CD4-positive, CD25-positive, alpha-beta regulatory T cell (primary cell): ENCODE data around the gene MSI2. TPM values are rescaled to one million over a fixed set of nuclear protein-coding genes. Genes with fewer than 3 reads are reported as not detected.

Experiments used
- ATAC-seq, 2 donors: fragments of 150-1000 bp; cut with Tn5 transposase; one replicate each; pipeline ENCODE4 v1.10.0; 2021; ENCODE audit warnings: low read depth in 2 of 2, moderate number of reproducible peaks in 2 of 2, moderate library complexity in 1 of 2
- DNase-seq, 3 donors: peaks; one replicate each; pipeline versions ENCODE4 v3.0.0 to v3.0.0-alpha.2; 2012 to 2022; ENCODE audit warnings: mixed read lengths in 1 of 3
- H3K27ac ChIP-seq: one replicate; pipeline ENCODE4 v1.7.0; 2013; ENCODE audit warnings: mild to moderate bottlenecking, low read length; ENCODE audit not compliant: insufficient read depth, poor library complexity, severe bottlenecking
- H3K27me3 ChIP-seq: one replicate; pipeline ENCODE4 v1.7.0; 2013; ENCODE audit warnings: low read length; ENCODE audit not compliant: control insufficient read depth, insufficient read depth
- H3K36me3 ChIP-seq: one replicate; pipeline ENCODE4 v1.7.0; 2013; ENCODE audit warnings: mild to moderate bottlenecking, low read length, moderate library complexity; ENCODE audit not compliant: control insufficient read depth, insufficient read depth
- H3K4me1 ChIP-seq: 2 replicates; pipeline ENCODE4 v1.7.0; 2013; ENCODE audit warnings: mild to moderate bottlenecking, low read length; ENCODE audit not compliant: insufficient read depth, control insufficient read depth, poor library complexity, severe bottlenecking
- H3K4me3 ChIP-seq: one replicate; pipeline ENCODE4 v1.7.0; 2013; ENCODE audit warnings: low read depth, mild to moderate bottlenecking, low read length, moderate library complexity
- H3K9me3 ChIP-seq, 2 experiments: 1 replicate in 1 of 2; 2 replicates in 1 of 2; pipeline ENCODE4 v1.7.0; 2013; ENCODE audit warnings: low read length in 2 of 2, mild to moderate bottlenecking in 1 of 2, moderate library complexity in 1 of 2; ENCODE audit not compliant: control insufficient read depth in 2 of 2
- H3K27ac Mint-ChIP-seq, 3 donors: one replicate each; pipeline ENCODE4 v1.8.0; 2020 to 2022; ENCODE audit warnings: mild to moderate bottlenecking in 3 of 3, mixed read lengths in 3 of 3, moderate library complexity in 2 of 3
- H3K27me3 Mint-ChIP-seq: one replicate; pipeline ENCODE4 v1.8.0; 2022; ENCODE audit warnings: mild to moderate bottlenecking, mixed read lengths
- H3K36me3 Mint-ChIP-seq: one replicate; pipeline ENCODE4 v1.8.0; 2020; ENCODE audit warnings: mixed read lengths
- H3K4me1 Mint-ChIP-seq, 4 donors: one replicate each; pipeline ENCODE4 v1.8.0; 2020 to 2022; ENCODE audit warnings: mixed read lengths in 4 of 4, mild to moderate bottlenecking in 1 of 4
- H3K4me3 Mint-ChIP-seq, 4 donors: one replicate each; pipeline ENCODE4 v1.8.0; 2020 to 2022; ENCODE audit warnings: mild to moderate bottlenecking in 4 of 4, mixed read lengths in 4 of 4, moderate library complexity in 3 of 4
- H3K9me3 Mint-ChIP-seq, 7 donors: one replicate each; pipeline ENCODE4 v1.8.0; 2020 to 2022; ENCODE audit warnings: mixed read lengths in 7 of 7, mild to moderate bottlenecking in 3 of 7, moderate library complexity in 2 of 7
- polyA plus RNA-seq, 4 donors: library from polyadenylated mRNA; unstranded; fragments of 300-500 nt; fragmentation: Illumina TruSeq; gene quantifications; one replicate each; pipeline ENCODE4 v1.2.3, GENCODE V29; 2021
- total RNA-seq: library from RNA; stranded (reverse); gene quantifications from one replicate; pipeline ENCODE4 v1.2.3, GENCODE V29; 2022

MSI2 gene
- total and polyA plus RNA-seq, 5 donors from 2014 or later: 3.2 to 177 (median 3.4) TPM

DNA sequence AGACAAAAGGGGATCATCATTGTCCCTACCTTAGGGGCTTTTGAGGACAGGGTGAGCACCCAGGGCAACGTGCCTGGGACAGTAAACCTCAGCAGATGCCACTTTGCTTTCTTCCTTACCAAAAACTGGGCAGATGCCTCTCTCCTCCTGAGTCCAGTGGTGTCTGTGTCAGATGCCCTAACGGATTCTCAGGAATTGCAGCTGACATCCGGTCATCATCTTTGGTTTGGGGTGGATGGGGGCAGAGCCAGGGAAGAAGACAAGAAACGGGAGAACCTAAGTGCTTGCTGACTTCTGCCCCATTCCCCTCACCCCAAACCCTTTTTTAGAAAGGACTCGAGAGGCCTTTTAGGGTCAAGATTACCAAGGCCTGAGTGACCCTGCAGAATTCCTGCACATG, 187.5 kb downstream of the MSI2 start:
- H3K27ac Mint-ChIP-seq: peak overlapping the region; percentile 96 to 99 (median 97)
- no peak overlapping the region for H3K4me3 Mint-ChIP-seq

DNA sequence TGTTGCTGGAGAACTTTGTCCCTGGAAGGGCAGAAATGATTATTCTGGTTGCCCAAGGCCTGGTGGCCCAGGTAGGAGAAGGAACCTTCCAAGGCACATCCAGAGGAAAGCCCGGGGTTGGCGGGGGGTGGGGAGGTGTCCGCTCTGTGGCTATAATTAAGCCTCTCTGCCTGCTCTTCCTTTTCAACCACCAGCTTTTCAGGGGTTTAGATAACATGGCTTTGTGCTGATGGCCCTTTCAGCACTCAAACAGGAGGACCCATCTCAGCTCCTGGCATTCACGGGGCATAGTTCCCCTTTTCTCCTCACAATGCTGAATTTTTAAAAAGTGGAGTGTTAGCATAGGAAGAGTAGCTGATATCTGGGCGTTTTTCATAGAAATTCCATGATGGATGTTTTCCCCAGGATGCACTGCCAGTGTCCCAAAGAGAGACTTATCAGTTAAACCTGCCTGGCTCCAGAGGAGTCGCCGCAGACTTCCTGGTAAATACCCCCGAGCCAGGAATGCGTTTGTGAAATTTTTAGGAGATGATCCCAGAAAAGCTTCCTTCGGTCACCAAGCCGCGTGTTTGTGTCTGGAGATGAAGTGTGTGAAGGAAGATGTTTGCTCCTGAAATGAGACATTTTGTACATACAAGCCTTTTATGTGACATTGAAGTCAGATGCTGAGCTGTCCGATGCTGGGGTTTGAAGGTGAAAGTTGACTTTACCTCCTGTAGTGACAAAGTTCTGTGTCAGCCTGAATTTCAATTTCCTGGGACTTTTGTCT, 188.5 kb downstream of the MSI2 start:
- no peak overlapping the region for H3K4me3 Mint-ChIP-seq
- peaks cover 53% of the 10 kb centered on the region for H3K4me1 ChIP-seq
- no peaks in the 10 kb centered on the region for H3K9me3 ChIP-seq
- ATAC-seq (no peak), DNase-seq (no peak)
- no peaks in the 10 kb centered on the region for H3K27me3 Mint-ChIP-seq
- H3K27me3 ChIP-seq: no peaks in the 10 kb centered on the region
- H3K36me3 Mint-ChIP-seq: peaks cover 19% of the 10 kb centered on the region
- H3K36me3 ChIP-seq: no peaks in the 10 kb centered on the region
- no peaks in the 10 kb centered on the region for H3K9me3 Mint-ChIP-seq
- no peak overlapping the region for H3K27ac ChIP-seq
- H3K4me3 ChIP-seq: no peak overlapping the region
- H3K27ac Mint-ChIP-seq: peak overlapping the region; percentile 22 to 69 (median 44)
- peaks cover 21 to 88% (median 54%) of the 10 kb centered on the region in 4 donors for H3K4me1 Mint-ChIP-seq

More for the DNA sequence above, 187.5 kb downstream of the MSI2 start:
- H3K36me3 ChIP-seq: no peaks in the 10 kb centered on the region
- H3K36me3 Mint-ChIP-seq: peaks cover 15% of the 10 kb centered on the region
- no peaks in the 10 kb centered on the region for H3K9me3 Mint-ChIP-seq
- H3K27me3 ChIP-seq: no peaks in the 10 kb centered on the region
- peaks cover 25 to 88% (median 61%) of the 10 kb centered on the region in 4 donors for H3K4me1 Mint-ChIP-seq
- H3K27me3 Mint-ChIP-seq: no peaks in the 10 kb centered on the region
- H3K9me3 ChIP-seq: no peaks in the 10 kb centered on the region
- peak overlapping the region; percentile 3 for H3K4me3 ChIP-seq
- peaks cover 59% of the 10 kb centered on the region for H3K4me1 ChIP-seq
- ATAC-seq (no peak), DNase-seq (no peak)
- H3K27ac ChIP-seq: peak overlapping the region; percentile 69

DNA sequence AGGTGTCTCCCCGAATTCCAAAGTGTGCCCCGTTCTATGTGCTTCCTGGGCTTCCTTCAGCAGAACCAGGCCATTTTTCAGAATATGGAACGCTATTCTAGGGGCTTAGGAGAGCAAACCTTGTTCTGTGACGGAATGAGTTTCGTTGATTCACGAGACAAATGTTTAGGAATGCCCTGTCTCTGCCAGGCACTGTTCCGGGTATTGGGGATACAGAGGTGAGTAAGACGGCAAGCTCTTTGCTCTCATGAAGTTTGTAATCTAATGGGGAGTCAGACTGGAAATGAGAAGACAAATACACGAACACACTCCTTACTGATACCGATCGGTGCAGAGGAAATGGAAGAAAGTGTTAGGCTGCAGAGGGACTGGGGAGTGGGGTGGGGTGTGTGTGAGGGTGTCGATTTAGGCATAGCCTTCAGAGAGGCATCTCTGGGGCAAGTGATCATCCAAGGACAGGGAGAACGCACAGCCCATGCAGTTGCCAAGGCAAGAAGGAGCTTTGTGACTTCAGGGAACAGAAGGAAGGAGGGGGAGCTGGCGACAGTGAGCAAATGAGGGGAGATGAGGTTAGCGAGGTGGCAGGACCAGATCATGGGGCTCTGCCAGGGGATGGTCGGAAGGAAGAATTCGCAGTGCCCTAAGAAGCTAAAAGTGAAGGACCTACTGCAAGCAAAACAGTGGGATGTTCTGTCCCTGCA, 189.6 kb downstream of the MSI2 start:
- peaks cover 15 to 86% (median 47%) of the 10 kb centered on the region in 4 donors for H3K4me1 Mint-ChIP-seq
- no peaks in the 10 kb centered on the region for H3K27me3 ChIP-seq
- H3K9me3 Mint-ChIP-seq: no peaks in the 10 kb centered on the region
- H3K4me3 Mint-ChIP-seq: peak overlapping the region in 2 of 4 donors; percentile 38 to 55
- no peaks in the 10 kb centered on the region for H3K9me3 ChIP-seq
- H3K27ac ChIP-seq: no peak overlapping the region
- H3K27me3 Mint-ChIP-seq: no peaks in the 10 kb centered on the region
- H3K36me3 Mint-ChIP-seq: peaks cover 19% of the 10 kb centered on the region
- H3K27ac Mint-ChIP-seq: peak overlapping the region in 2 of 3 donors; percentile 44 to 80
- no peak for DNase-seq
- peaks cover 45% of the 10 kb centered on the region for H3K4me1 ChIP-seq
- ATAC-seq: no peak
- no peak overlapping the region for H3K4me3 ChIP-seq
- H3K36me3 ChIP-seq: no peaks in the 10 kb centered on the region

DNA sequence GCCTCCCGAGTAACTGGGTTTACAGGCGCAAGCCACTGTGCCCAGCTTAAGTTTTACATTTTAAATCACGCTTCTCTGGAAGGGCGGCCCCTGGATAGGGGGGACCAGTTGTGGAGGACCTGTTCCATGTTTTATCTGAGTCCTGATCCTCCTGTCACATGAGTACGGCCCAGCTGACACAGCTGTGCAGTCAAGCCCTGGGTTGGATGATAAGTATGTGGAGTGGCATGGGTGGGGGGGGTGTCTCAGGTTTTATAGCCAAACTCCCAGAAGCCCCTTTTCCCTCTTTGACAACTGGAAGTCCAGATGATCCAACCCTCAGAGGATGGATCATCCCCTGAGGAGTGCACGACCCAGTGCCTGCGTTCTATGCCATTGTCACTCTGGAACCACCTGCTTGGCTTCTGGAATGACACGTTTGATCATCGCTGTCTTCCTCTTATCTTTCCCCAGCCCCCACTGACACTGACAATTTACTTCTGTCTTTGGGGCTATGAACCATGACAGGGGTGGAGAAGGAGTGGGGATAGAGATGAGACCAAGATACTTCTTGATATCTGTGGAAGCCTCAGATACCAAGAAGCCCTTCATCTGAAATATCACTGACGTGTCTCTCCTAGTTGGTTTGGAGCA, 191.2 kb downstream of the MSI2 start:
- peaks cover 22% of the 10 kb centered on the region for H3K36me3 Mint-ChIP-seq
- no peaks in the 10 kb centered on the region for H3K27me3 Mint-ChIP-seq
- H3K4me1 Mint-ChIP-seq: peaks cover 12 to 86% (median 40%) of the 10 kb centered on the region in 4 donors
- H3K4me1 ChIP-seq: peaks cover 45% of the 10 kb centered on the region
- H3K9me3 ChIP-seq: no peaks in the 10 kb centered on the region
- no peaks in the 10 kb centered on the region for H3K9me3 Mint-ChIP-seq
- H3K27me3 ChIP-seq: no peaks in the 10 kb centered on the region
- no peaks in the 10 kb centered on the region for H3K36me3 ChIP-seq
- H3K4me3 Mint-ChIP-seq: peak overlapping the region in 1 of 4 donors; percentile 43
- H3K4me3 ChIP-seq: no peak overlapping the region
- peak overlapping the region in 1 of 3 donors; percentile 71 for H3K27ac Mint-ChIP-seq
- DNase-seq: no peak
- no peak for ATAC-seq
- H3K27ac ChIP-seq: no peak overlapping the region

DNA sequence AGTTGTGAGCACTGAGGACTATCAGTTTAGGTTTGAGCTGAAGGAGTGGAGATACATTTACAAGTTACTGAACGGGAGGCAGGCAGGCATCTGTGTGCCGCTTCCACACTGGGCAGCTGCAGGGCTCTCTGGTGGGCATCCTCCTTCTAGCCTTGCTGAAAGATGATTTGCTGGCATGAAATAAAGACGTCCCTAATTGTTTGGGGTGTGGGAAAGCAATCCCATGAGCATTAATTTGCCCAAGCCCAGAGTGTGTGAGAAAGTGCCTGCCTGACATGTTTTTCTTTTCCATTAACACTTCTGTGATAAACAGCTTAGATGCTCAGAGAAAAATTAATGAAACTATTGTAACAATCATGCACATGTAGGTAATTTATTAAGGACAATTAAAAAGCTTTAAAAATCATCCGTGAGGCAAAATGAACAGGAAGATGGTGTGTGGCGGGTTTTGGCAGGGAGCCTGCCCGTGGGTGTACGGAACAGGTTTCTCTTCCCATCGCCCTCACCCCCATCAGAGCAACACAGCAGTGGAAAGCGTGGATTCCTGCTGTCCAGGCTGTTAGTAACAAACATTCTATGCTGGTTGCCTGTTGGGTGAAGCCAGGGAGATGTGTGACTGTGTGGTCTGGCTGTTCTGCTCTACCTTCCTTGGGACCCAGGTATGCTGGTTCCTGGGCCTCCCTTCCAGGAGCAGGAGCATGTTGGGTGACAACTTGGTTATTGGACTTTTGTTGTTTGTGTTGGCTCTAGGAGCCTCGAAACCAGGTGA, 191.9 kb downstream of the MSI2 start:
- ATAC-seq (no peak), DNase-seq (no peak)
- no peaks in the 10 kb centered on the region for H3K9me3 Mint-ChIP-seq
- peak overlapping the region in 2 of 3 donors; percentile 71 for H3K27ac Mint-ChIP-seq
- Histone ChIP-seq H3K9me3 (no peaks in the 10 kb centered on the region), H3K4me1 (peaks cover 44% of the 10 kb centered on the region), H3K27me3 (no peaks in the 10 kb centered on the region), H3K27ac (no peak overlapping the region), H3K4me3 (no peak overlapping the region), H3K36me3 (no peaks in the 10 kb centered on the region)
- peaks cover 22% of the 10 kb centered on the region for H3K36me3 Mint-ChIP-seq
- no peaks in the 10 kb centered on the region for H3K27me3 Mint-ChIP-seq
- H3K4me1 Mint-ChIP-seq: peaks cover 12 to 86% (median 38%) of the 10 kb centered on the region in 4 donors
- no peak overlapping the region for H3K4me3 Mint-ChIP-seq

DNA sequence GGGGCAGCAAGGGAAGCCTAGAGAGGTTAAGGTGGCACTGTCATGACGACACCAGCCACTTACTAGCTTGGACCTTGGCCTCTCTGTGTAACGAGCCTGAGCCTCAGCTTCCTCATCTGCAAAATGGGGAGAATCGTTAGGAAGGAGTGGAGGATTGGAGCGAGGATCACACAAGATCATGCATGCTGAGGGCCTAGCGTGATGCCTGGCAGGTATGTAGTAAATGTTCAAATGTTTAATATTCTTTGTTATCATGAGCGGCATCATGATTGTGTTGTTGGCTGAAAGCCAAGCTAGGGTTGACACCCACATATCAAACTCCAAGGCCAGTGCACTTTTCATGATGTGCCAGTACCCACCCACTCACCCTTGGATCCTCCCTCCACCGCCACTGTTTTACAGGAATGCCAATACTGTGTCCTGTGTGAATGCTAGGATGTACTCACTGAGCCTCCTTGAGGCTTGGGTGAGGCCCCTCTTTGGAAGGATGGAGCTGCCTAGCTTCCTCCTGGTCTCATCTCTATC, 192.5 kb downstream of the MSI2 start:
- peaks cover 22% of the 10 kb centered on the region for H3K36me3 Mint-ChIP-seq
- no peaks in the 10 kb centered on the region for H3K27me3 Mint-ChIP-seq
- peak overlapping the region in 1 of 4 donors; percentile 48 for H3K4me3 Mint-ChIP-seq
- peaks cover 44% of the 10 kb centered on the region for H3K4me1 ChIP-seq
- peaks cover 18 to 86% (median 37%) of the 10 kb centered on the region in 4 donors for H3K4me1 Mint-ChIP-seq
- H3K27ac ChIP-seq: no peak overlapping the region
- H3K9me3 Mint-ChIP-seq: no peaks in the 10 kb centered on the region
- ATAC-seq: no peak
- H3K36me3 ChIP-seq: no peaks in the 10 kb centered on the region
- H3K9me3 ChIP-seq: no peaks in the 10 kb centered on the region
- no peaks in the 10 kb centered on the region for H3K27me3 ChIP-seq
- H3K27ac Mint-ChIP-seq: no peak overlapping the region
- no peak for DNase-seq
- no peak overlapping the region for H3K4me3 ChIP-seq

DNA sequence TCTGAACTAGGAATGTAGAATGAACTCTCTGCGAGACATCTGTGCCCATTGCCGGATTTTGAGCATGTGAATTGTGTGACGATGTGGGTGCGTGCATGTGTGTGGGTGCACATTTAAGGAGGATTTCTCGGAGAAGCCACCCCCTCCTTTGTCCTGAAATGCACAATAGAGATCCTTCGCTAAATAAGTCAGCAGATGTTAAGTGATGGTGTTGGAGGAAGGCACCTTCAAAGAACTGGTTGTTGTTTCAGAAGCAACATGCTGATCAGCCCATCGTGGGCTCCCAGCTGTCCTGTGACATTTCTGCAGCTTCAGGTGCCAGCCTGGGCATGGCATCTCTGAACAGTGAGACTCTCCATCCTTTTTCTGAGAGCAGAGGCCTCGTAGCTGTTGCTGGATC, 194.9 kb downstream of the MSI2 start:
- no peak for ATAC-seq
- H3K4me3 ChIP-seq: no peak overlapping the region
- DNase-seq: peak in 1 of 3 donors; percentile 34
- H3K27me3 Mint-ChIP-seq: no peaks in the 10 kb centered on the region
- peak overlapping the region; percentile 80 to 94 (median 92) for H3K27ac Mint-ChIP-seq
- no peak overlapping the region for H3K27ac ChIP-seq
- peaks cover 0 to 2% (median 0%) of the 10 kb centered on the region in 7 donors for H3K9me3 Mint-ChIP-seq
- H3K9me3 ChIP-seq: no peaks in the 10 kb centered on the region
- H3K36me3 Mint-ChIP-seq: peaks cover 16% of the 10 kb centered on the region
- no peaks in the 10 kb centered on the region for H3K27me3 ChIP-seq
- peak overlapping the region in 3 of 4 donors; percentile 57 to 79 (median 66) for H3K4me3 Mint-ChIP-seq
- H3K4me1 Mint-ChIP-seq: peaks cover 26 to 90% (median 48%) of the 10 kb centered on the region in 4 donors
- H3K4me1 ChIP-seq: peaks cover 52% of the 10 kb centered on the region
- H3K36me3 ChIP-seq: no peaks in the 10 kb centered on the region
